Measurements from ENCODE around the gene FAT3.

GRCh38 chr11:92199991-92200390 lies 24.6 kb upstream of the FAT3 start:
- TF ChIP-seq, protein P1, sequence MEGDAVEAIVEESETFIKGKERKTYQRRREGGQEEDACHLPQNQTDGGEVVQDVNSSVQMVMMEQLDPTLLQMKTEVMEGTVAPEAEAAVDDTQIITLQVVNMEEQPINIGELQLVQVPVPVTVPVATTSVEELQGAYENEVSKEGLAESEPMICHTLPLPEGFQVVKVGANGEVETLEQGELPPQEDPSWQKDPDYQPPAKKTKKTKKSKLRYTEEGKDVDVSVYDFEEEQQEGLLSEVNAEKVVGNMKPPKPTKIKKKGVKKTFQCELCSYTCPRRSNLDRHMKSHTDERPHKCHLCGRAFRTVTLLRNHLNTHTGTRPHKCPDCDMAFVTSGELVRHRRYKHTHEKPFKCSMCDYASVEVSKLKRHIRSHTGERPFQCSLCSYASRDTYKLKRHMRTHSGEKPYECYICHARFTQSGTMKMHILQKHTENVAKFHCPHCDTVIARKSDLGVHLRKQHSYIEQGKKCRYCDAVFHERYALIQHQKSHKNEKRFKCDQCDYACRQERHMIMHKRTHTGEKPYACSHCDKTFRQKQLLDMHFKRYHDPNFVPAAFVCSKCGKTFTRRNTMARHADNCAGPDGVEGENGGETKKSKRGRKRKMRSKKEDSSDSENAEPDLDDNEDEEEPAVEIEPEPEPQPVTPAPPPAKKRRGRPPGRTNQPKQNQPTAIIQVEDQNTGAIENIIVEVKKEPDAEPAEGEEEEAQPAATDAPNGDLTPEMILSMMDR (IDR thresholded peaks at IDR 0.05), result no peak
- TF ChIP-seq, protein P2, sequence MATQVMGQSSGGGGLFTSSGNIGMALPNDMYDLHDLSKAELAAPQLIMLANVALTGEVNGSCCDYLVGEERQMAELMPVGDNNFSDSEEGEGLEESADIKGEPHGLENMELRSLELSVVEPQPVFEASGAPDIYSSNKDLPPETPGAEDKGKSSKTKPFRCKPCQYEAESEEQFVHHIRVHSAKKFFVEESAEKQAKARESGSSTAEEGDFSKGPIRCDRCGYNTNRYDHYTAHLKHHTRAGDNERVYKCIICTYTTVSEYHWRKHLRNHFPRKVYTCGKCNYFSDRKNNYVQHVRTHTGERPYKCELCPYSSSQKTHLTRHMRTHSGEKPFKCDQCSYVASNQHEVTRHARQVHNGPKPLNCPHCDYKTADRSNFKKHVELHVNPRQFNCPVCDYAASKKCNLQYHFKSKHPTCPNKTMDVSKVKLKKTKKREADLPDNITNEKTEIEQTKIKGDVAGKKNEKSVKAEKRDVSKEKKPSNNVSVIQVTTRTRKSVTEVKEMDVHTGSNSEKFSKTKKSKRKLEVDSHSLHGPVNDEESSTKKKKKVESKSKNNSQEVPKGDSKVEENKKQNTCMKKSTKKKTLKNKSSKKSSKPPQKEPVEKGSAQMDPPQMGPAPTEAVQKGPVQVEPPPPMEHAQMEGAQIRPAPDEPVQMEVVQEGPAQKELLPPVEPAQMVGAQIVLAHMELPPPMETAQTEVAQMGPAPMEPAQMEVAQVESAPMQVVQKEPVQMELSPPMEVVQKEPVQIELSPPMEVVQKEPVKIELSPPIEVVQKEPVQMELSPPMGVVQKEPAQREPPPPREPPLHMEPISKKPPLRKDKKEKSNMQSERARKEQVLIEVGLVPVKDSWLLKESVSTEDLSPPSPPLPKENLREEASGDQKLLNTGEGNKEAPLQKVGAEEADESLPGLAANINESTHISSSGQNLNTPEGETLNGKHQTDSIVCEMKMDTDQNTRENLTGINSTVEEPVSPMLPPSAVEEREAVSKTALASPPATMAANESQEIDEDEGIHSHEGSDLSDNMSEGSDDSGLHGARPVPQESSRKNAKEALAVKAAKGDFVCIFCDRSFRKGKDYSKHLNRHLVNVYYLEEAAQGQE (IDR thresholded peaks at IDR 0.05; ENCODE audit: insufficient read depth in 1 of 2, low read depth in 2 of 2, low read length in 1 of 2), result no peak
